SH-SY5Y (cell line): ENCODE measurements around the gene PHC3.

Experiments used
- GATA2 ChIP-seq: IDR thresholded peaks from 2 replicates; pipeline ENCODE4 v1.6.1; 2011; ENCODE audit warnings: mild to moderate bottlenecking, low read depth, low read length
- GATA3 ChIP-seq: IDR thresholded peaks from 2 replicates; pipeline ENCODE4 v1.6.1; 2011; ENCODE audit warnings: low read depth, mild to moderate bottlenecking, low read length, moderate library complexity

DNA sequence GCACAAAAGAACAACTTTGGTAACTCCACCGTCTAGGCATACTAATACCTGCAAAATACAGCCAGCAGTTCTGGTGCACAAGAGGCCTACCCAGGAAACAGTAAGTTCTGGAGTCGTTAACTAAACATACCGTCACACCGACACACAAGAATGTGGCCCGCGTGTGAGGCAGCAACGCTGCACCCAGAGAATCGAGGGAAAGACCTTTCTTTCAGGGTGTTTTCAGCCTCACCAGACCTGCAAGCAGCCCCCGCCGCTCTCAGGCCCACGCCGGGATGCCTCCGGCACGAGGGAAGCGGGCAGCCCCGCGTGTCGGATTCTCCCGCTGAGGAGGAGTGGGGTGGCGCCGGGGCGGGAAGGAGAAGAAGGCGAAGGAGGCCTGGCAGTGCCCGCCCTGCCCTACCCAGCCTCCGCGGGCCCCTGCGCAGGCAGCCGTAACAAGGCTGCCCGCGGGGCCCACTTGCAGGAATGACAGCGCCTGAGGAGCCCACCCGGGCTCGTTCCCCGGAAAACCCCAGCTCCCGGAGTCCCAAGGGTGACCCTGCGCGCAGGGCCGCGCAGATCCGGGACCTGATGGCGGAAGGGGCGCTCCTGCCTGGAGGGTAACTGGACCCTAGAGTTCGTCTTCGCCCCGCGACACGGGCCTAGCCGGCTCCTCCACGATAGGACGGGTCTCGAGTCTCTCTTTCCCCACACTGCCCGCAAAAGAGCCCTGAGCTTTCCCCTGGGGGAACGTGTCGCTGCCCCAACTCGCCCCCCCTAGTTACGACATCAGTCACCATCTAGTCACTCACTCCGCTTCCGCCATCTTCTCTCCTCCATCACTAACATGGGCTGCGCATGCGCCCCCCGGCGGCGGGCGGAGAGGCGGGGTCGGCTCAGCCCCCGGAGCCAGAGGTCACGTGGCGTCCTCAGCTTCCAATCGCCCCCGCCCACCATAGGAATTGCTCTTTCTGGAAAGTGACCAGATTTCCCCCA, at the start of gene PHC3:
- no peak for TF ChIP-seq GATA3
- TF ChIP-seq GATA2, result no peak
